GM12891 (cell line): ENCODE data around the gene EHD3.
A peak's percentile ranks its signal among the peaks of the same experiment; 100 is the strongest.

Experiments used
- DNase-seq: peaks from one replicate; pipeline ENCODE4 v3.0.0; 2011; ENCODE audit warnings: low spot score; ENCODE audit not compliant: insufficient read length
- FAIRE-seq: peaks from 2 replicates; lab custom pipeline; 2011; peaks lifted over from hg19 to GRCh38; lab: Jason Lieb, UNC
- PAX5 ChIP-seq: IDR thresholded peaks from 2 replicates; pipeline ENCODE4 v1.6.1; 2011; ENCODE audit warnings: low read length, moderate library complexity, mild to moderate bottlenecking; ENCODE audit not compliant: insufficient read depth, severe bottlenecking
- POLR2A ChIP-seq: IDR thresholded peaks from 2 replicates; pipeline ENCODE4 v1.6.1; 2011; ENCODE audit warnings: low read depth, low read length, control low read depth
- POLR2AphosphoS5 ChIP-seq: IDR thresholded peaks from 2 replicates; pipeline ENCODE4 v1.6.1; 2011; ENCODE audit warnings: low read depth, low read length, control low read depth
- POU2F2 ChIP-seq: IDR thresholded peaks from 2 replicates; pipeline ENCODE4 v1.6.1; 2011; ENCODE audit warnings: low read depth, mild to moderate bottlenecking, control low read depth, low read length, moderate library complexity
- SPI1 ChIP-seq: IDR thresholded peaks from 2 replicates; pipeline ENCODE4 v1.6.1; 2011; ENCODE audit warnings: low read depth, low read length, control low read depth
- TAF1 ChIP-seq: IDR thresholded peaks from 2 replicates; pipeline ENCODE4 v1.6.1; 2011; ENCODE audit warnings: low read depth, low read length, control low read depth

The EHD3 gene

GRCh38 chr2:31212659-31213600, 21.0 kb upstream of the EHD3 start:
- no peak for DNase-seq
- peak; percentile 5 for FAIRE-seq
- TF ChIP-seq POLR2A, result no peak
- TF ChIP-seq SPI1, result no peak

- DNase-seq, result no peak
- TF ChIP-seq TAF1 (no peak), POLR2AphosphoS5 (no peak), POLR2A (no peak), SPI1 (no peak), PAX5 (no peak), POU2F2 (no peak)
- FAIRE-seq, result no peak
Observed at GRCh38 chr2:31213601-31214443, 20.1 kb upstream of the EHD3 start.

DNA sequence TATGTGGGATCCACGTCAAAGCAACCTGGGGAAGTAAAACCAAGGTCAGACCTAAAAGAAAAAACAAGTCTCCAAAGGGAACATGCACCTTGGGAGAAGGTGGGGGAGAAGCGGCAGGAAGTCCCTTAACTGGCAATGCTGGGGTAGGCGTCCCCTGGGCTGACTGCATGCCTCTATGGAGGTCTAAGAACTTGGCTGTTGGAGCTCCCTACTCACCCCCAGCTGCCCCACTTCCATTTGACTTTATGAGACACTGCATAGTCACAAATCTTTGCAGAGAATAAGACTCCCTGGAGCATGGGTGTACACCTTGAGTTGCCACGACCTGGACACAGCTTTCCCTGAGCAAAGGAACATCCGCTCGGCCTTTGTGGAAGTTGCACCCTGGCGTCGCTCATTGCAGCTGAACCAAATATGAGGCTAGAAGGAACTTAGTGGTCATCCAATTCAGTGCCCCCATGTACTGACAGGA, 19.5 kb upstream of the EHD3 start:
- no peak for FAIRE-seq
- no peak for DNase-seq
- TF ChIP-seq POLR2AphosphoS5 (no peak), TAF1 (no peak), PAX5 (no peak), POLR2A (no peak), POU2F2 (no peak), SPI1 (no peak)

- DNase-seq (no peak), FAIRE-seq (peak; percentile 82)
- TF ChIP-seq SPI1, result 0 out of 2 replicates have a peak, but pooled peaks have one; percentile 8
- TF ChIP-seq POLR2A, result no peak
- TF ChIP-seq TAF1, result no peak
- TF ChIP-seq PAX5, result no peak
- TF ChIP-seq POLR2AphosphoS5, result no peak
Observed at GRCh38 chr2:31216734-31217133, 17.2 kb upstream of the EHD3 start.

GRCh38 chr2:31217465-31218200, 16.3 kb upstream of the EHD3 start, which contains the start of gene CAPN14:
CAPN14 (minus strand) TSS chr2:31217515; CDS start chr2:31205447, 12,068 bp downstream.
- FAIRE-seq, result peak; percentile 43
- no peak for TF ChIP-seq PAX5
- TF ChIP-seq POU2F2, result no peak
- no peak for TF ChIP-seq POLR2AphosphoS5
- TF ChIP-seq POLR2A, result no peak
- TF ChIP-seq TAF1, result no peak
- no peak for TF ChIP-seq SPI1
- no peak for DNase-seq

DNA sequence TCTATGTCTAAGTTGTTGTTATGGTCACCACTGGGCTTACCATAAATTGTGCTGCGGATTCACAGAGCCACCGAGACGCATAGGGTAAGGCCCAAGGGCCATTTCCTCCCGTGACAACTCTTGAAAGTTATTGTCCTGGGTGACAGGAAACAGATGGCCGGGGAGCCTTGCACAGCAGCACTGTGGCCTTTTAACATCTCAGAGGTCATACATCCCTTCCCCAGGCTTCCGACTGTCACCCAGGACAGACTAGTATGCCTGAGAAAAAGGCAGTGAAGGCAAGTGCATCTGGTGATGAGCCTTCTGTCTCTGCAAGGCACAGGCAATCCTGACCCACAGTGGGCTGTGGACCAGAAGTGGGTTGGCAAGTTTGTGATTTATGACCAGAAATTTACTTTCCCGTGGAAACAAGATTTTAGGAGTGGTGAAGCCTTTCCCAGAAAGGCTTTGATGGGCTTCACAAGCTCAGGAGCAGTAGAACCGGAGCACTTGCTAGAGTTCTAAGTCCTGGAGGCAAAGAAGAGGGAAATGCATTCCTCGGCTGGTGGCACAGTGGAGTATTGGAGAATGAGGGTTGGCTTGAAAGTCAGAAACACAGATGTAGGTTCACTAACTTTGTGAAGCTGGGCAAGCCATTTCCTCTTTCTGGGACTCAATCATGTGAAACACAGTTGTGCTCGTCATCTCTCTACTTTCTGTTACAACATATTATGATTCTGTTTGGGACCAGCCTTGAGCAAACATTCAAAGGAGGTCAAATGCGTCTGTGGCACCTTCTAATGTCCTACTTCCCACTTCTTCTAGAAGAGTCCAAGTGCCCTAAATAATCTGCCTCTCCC, 14.6 kb upstream of the EHD3 start:
- peak; percentile 92 for FAIRE-seq
- DNase-seq, result no peak
- TF ChIP-seq PAX5 (peak; percentile 94), POLR2A (no peak), SPI1 (peak; percentile 98), POLR2AphosphoS5 (no peak)

GRCh38 chr2:31221544-31221943, 12.4 kb upstream of the EHD3 start:
- FAIRE-seq, result peak; percentile 26
- TF ChIP-seq PAX5 (no peak), TAF1 (no peak), POLR2AphosphoS5 (no peak), POU2F2 (no peak), SPI1 (no peak), POLR2A (no peak)
- no peak for DNase-seq

DNA sequence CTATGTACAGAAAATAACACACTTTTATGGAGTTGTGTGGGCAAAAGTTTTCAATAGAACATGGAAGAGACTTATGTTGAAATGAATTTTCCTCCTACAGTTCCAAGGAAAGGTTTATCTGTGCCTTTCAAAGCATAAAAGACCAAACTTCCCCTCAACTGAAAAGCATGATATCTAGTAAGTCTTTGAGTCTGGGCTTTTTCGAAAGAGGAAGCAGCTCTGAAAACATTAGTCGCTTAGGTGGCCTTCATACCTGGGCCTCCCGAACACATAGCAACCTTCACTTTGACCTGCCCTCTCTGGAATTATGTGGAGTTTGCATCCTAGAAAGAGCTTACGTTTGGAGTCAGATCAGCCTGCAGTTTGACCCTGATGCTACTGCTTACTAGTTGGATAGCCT, 11.9 kb upstream of the EHD3 start:
- TF ChIP-seq SPI1 (peak; percentile 37), PAX5 (no peak), TAF1 (no peak), POU2F2 (no peak), POLR2AphosphoS5 (no peak)
- FAIRE-seq (no peak), DNase-seq (no peak)

DNA sequence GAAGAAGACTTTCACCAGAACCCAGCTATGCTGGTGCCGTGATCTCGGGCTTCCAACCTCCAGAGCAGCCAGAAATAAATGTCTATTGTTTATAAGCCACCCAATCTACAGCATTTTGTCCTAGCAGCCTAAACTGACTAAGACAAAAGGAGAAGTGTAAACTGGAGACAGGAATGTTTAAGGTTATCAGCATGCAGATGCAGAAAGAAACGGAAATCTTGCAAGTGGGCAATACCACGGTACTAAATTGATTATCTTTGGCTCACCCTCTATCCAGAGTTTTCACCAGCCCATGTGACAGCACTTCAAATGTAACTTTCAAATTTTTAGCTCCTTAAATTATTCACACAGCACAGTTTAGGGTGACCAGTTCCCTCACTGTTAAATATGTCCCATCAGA, 10.9 kb upstream of the EHD3 start:
- TF ChIP-seq SPI1, result 0 out of 2 replicates have a peak, but pooled peaks have one; percentile 5
- no peak for TF ChIP-seq POLR2A
- DNase-seq (no peak), FAIRE-seq (no peak)

DNA sequence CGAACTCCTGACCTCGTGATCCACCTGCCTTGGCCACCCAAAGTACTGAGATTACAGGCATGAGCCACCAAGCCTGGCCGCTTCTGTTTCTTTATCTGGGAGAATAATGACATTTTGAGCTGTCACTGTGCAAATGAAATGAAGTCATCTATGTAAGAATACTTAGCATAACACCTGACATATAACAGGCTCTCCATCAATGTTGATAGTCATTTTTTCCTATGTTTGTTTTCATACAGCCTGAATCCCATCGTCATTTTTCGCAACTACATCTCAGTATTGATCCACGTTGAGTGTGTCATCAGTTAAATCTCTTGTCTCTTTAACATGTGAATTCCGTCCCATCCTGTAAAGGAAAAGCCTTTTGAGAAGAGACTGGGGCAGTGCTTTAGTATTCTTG, 10.2 kb upstream of the EHD3 start:
- no peak for FAIRE-seq
- TF ChIP-seq POLR2AphosphoS5 (no peak), POLR2A (no peak), TAF1 (no peak)
- DNase-seq, result no peak
